ENCODE data around the gene KCNRG.

The KCNRG gene

GRCh38 chr13:49996161-49996915, 18.9 kb upstream of the KCNRG start:
- H3K4me3 ChIP-seq (ENCODE audit: low read length), result peak overlapping the region; percentile 72
- no peak for TF ChIP-seq CTCF (conservative IDR thresholded peaks at IDR 0.05; ENCODE audit: low read depth, low read length)
- DNase-seq (ENCODE audit: low read depth), result peak; percentile 70

GRCh38 chr13:49996951-49997895, 18.0 kb upstream of the KCNRG start, which contains the start of gene TRIM13:
TSS of gene TRIM13 (plus strand) at chr13:49997042. CDS start at chr13:50011941, 14,899 bp downstream.
- peak; percentile 79 for TF ChIP-seq CTCF (conservative IDR thresholded peaks at IDR 0.05; ENCODE audit: low read depth, low read length)
- H3K4me3 ChIP-seq (ENCODE audit: low read length), result peak within 1 kb of the TSS; percentile 72
- peak; percentile 74 for DNase-seq (ENCODE audit: low read depth)

GRCh38 chr13:49997955-49998354, 17.3 kb upstream of the KCNRG start:
- DNase-seq (ENCODE audit: low read depth), result no peak
- no peak for TF ChIP-seq CTCF (conservative IDR thresholded peaks at IDR 0.05; ENCODE audit: low read depth, low read length)
- peak overlapping the region; percentile 71 for H3K4me3 ChIP-seq (ENCODE audit: low read length)

- H3K4me3 ChIP-seq (ENCODE audit: low read length), result peak overlapping the region; percentile 71
- no peak for DNase-seq (ENCODE audit: low read depth)
- TF ChIP-seq CTCF (conservative IDR thresholded peaks at IDR 0.05; ENCODE audit: low read depth, low read length), result no peak
These were observed 16.3 kb upstream of the KCNRG start for GRCh38 chr13:49998714-49999624.

- no peak for DNase-seq (ENCODE audit: low read depth)
- no peak for TF ChIP-seq CTCF (conservative IDR thresholded peaks at IDR 0.05; ENCODE audit: low read depth, low read length)
- H3K4me3 ChIP-seq (ENCODE audit: low read length), result no peak overlapping the region
These were observed 14.0 kb upstream of the KCNRG start for GRCh38 chr13:50001287-50001686.

- DNase-seq (ENCODE audit: low read depth), result no peak
- no peak for TF ChIP-seq CTCF (conservative IDR thresholded peaks at IDR 0.05; ENCODE audit: low read depth, low read length)
- H3K4me3 ChIP-seq (ENCODE audit: low read length), result no peak overlapping the region
These were observed 8.7 kb upstream of the KCNRG start for GRCh38 chr13:50006426-50007135.
